PC-3 (cell line): ENCODE results near the gene TMEM156. TPM values are rescaled to one million over a fixed set of nuclear protein-coding genes. Genes with fewer than 3 reads are reported as not detected.
A peak's percentile ranks its signal among the peaks of the same experiment; 100 is the strongest.

ENCODE experiments used
- ATAC-seq: fragments of 200-7000 bp; cut with Tn5 transposase; 2 replicates; pipeline ENCODE4 v1.9.1; 2020; ENCODE audit warnings: mild to moderate bottlenecking, moderate library complexity
- Bru-seq: library from RNA; stranded (reverse); fragments of 400-500 nt; gene quantifications from one replicate; lab custom pipeline; 2021; lab: Mats Ljungman, UMichigan
- BruChase-seq, 2 experiments: library from RNA; stranded (reverse); fragments of 400-500 nt; gene quantifications; one replicate each; lab custom pipeline; 2021; lab: Mats Ljungman, UMichigan
- BruUV-seq: library from RNA; stranded (reverse); fragments of 400-500 nt; replicated peaks from 2 replicates; lab custom pipeline; 2021; lab: Mats Ljungman, UMichigan
- CTCF ChIA-PET: fragments of 300-600 bp; sonication (Branson Sonifier 250); formaldehyde crosslinking; loops from one replicate; lab custom pipeline; 2022; ENCODE audit warnings: antibody characterized with exemption; lab: Charles Lee
- POLR2A ChIA-PET: fragments of 300-600 bp; sonication (Branson Sonifier 250); formaldehyde crosslinking; loops from one replicate; lab custom pipeline; 2022; ENCODE audit warnings: antibody characterized with exemption; ENCODE audit not compliant: unreplicated experiment; lab: Charles Lee
- DNase-seq: peaks from one replicate; pipeline ENCODE4 v3.0.0-alpha.2; 2015
- H2AFZ ChIP-seq: fragments of 300-600 bp; sonication (generic); 2 replicates; pipeline ENCODE4 v1.6.0; 2016; ENCODE audit warnings: antibody characterized with exemption, low read length
- H3F3A ChIP-seq: fragments of 300-600 bp; sonication (generic); one replicate; pipeline ENCODE4 v1.6.0; 2017; ENCODE audit warnings: antibody characterized with exemption, low read length, control low read depth, mild to moderate bottlenecking; ENCODE audit not compliant: unreplicated experiment
- H3K27ac ChIP-seq: fragments of 300-600 bp; sonication (generic); 2 replicates; pipeline ENCODE4 v1.5.1; 2016; ENCODE audit warnings: mild to moderate bottlenecking, low read length
- H3K27me3 ChIP-seq: fragments of 300-600 bp; sonication (generic); 2 replicates; pipeline ENCODE4 v1.6.1; 2016; ENCODE audit warnings: low read length, mixed read lengths
- H3K36me3 ChIP-seq: fragments of 300-600 bp; sonication (generic); 2 replicates; pipeline ENCODE4 v1.6.1; 2016; ENCODE audit warnings: low read depth, mixed run types, low read length, mixed read lengths
- H3K4me1 ChIP-seq: fragments of 300-600 bp; sonication (generic); 2 replicates; pipeline ENCODE4 v1.5.1; 2016; ENCODE audit warnings: low read length; ENCODE audit not compliant: insufficient read depth
- H3K4me2 ChIP-seq: fragments of 300-600 bp; sonication (generic); 2 replicates; pipeline ENCODE4 v1.6.0; 2016; ENCODE audit warnings: low read length
- H3K4me3 ChIP-seq: fragments of 300-600 bp; sonication (generic); 2 replicates; pipeline ENCODE4 v1.5.1; 2016; ENCODE audit warnings: mild to moderate bottlenecking, low read length, mixed read lengths
- H3K79me2 ChIP-seq: fragments of 300-600 bp; sonication (generic); 2 replicates; pipeline ENCODE4 v1.6.1; 2017; ENCODE audit warnings: low read length, mixed read lengths
- H3K9ac ChIP-seq: fragments of 300-600 bp; sonication (generic); 2 replicates; pipeline ENCODE4 v1.6.0; 2016; ENCODE audit warnings: mild to moderate bottlenecking, low read length
- H3K9me2 ChIP-seq: fragments of 300-600 bp; sonication (generic); replicated peaks from 2 replicates; pipeline ENCODE4 v1.6.1; 2016; ENCODE audit warnings: mixed run types, low read length, mixed read lengths
- H3K9me3 ChIP-seq: fragments of 300-600 bp; sonication (generic); 2 replicates; pipeline ENCODE4 v1.6.1; 2016; ENCODE audit warnings: low read length, mixed read lengths
- H4K20me1 ChIP-seq: fragments of 300-600 bp; sonication (generic); 2 replicates; pipeline ENCODE4 v1.6.1; 2016; ENCODE audit warnings: low read length, mixed read lengths
- EZH2 ChIP-seq: fragments of 300-600 bp; sonication (generic); IDR thresholded peaks from one replicate; pipeline ENCODE4 v1.6.1; 2017; ENCODE audit warnings: antibody characterized with exemption, mild to moderate bottlenecking, low read length; ENCODE audit not compliant: unreplicated experiment
- EZH2phosphoT487 ChIP-seq: fragments of 300-600 bp; sonication (generic); IDR thresholded peaks from 2 replicates; pipeline ENCODE4 v1.6.1; 2018; ENCODE audit warnings: mild to moderate bottlenecking, antibody characterized with exemption, low read length, borderline replicate concordance
- intact Hi-C: fragments of 100-400 bp; cut with micrococcal nuclease; formaldehyde crosslinking; loops from 2 replicates; pipeline ENCODE4 v1.9.0; 2023
- long read RNA-seq: library from polyadenylated mRNA; unstranded; transcript quantifications from one replicate; pipeline ENCODE4 v2.0.0, GENCODE V29; 2021; ENCODE audit not compliant: unreplicated experiment
- total RNA-seq: library from RNA; depleted of rRNA; stranded (reverse); fragments of >200 nt; gene quantifications from 2 replicates; pipeline ENCODE4 v1.2.3, GENCODE V29; 2014; rRNA removed
- TF ChIP-seq, protein P1 (sequence below): fragments of 300-600 bp; sonication (generic); conservative IDR thresholded peaks from 2 replicates; pipeline ENCODE4 v1.5.1; 2017; ENCODE audit warnings: antibody characterized with exemption, low read depth, mild to moderate bottlenecking, low read length

The TMEM156 gene, protein sequence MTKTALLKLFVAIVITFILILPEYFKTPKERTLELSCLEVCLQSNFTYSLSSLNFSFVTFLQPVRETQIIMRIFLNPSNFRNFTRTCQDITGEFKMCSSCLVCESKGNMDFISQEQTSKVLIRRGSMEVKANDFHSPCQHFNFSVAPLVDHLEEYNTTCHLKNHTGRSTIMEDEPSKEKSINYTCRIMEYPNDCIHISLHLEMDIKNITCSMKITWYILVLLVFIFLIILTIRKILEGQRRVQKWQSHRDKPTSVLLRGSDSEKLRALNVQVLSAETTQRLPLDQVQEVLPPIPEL
- total RNA-seq (32.1 and 41.5 TPM in 2 replicates), Bru-seq, nascent RNA (percentile 96 among the genes with signal in this experiment), BruChase-seq, experiment 1, labeled RNA remaining after a 6-hour chase (percentile 90 among the genes with signal in this experiment), BruChase-seq, experiment 2, labeled RNA remaining after a 2-hour chase (percentile 96 among the genes with signal in this experiment)
- long read RNA-seq, transcript TMEM156-203 (7 exons, 1,935 nt): major isoform, 49 of 157 reads
- long read RNA-seq, partial matches to known transcripts: 15 of 157 reads
- long read RNA-seq, other reads (novel, unspliced or antisense): 93 of 157 reads

DNA sequence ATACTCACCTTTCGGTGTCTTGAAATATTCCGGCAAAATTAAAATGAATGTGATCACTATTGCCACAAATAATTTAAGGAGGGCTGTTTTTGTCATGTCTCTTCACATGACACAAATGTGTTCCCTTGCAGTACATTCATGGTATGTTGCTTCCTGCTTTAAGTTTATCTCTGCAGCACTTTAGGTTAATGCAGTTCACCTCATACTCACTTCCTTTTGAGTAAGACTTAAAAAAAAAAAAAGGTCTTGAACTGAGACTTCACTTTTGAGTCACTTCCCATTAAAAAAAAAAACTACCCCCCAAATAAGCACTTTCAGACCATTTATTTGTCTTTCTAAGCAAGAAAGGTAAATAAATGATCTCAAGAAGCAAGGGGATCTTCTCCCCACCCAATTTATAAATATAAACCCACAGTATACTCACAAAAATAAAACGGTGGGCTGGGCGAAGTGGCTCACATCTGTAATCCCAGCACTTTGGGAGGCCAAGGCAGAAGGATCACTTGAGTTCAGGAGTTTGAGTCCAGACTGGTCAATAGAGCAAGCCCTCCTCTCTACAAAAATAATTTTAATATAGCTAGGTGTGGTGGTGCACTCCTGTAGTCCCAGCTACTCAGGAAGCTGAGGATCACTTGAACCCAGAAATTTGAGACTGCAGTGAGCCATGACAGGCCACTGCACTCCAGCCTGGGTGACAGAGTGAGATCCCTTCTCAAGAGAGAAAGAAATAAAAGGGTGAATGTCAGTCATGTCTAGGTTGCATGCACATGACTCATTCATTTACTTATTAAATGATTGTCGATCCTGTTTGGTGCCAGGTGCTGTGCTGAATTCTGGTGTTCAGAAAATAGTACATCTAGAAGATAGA lies at the start of gene TMEM156:
TMEM156 (minus strand) TSS at position 192 of the 868 bp plus-strand sequence; CDS start at position 96, 96 bp downstream.
- Histone ChIP-seq H3K79me2 (peaks cover 56% of the 10 kb centered on the region), H3K4me1 (peaks cover 57% of the 10 kb centered on the region), H3K27me3 (no peaks in the 10 kb centered on the region), H3K9ac (peak within 1 kb of the TSS; percentile 98), H3K4me3 (peak within 1 kb of the TSS; percentile 89), H3K4me2 (peak within 1 kb of the TSS; percentile 84), H3K27ac (peak within 1 kb of the TSS; percentile 100), H3K9me3 (no peaks in the 10 kb centered on the region), H3K9me2 (no peaks in the 10 kb centered on the region), H4K20me1 (peaks cover 14% of the 10 kb centered on the region), H3K36me3 (peaks cover 8% of the 10 kb centered on the region; the same call in 1 of the 2 replicates), H2AFZ (no peak within 1 kb of the TSS), H3F3A (no peaks in the 10 kb centered on the region)
- DNase-seq (peak; percentile 83), ATAC-seq (peak; percentile 53)
- ChIA-PET POLR2A (interaction anchor here (1.8 kb wide), 1 partner anchor 12 kb away, joined by 15 read pairs; no protein-coding TSS in a partner anchor), CTCF (no interaction called here)
- TSS peak; percentile 64 for BruUV-seq
- intact Hi-C loops: loop anchor here (1.0 to 5.0 kb wide), 3 partner anchors 11 to 150 kb away; partner anchors contain the start of gene WDR19
- TF ChIP-seq, protein P1, sequence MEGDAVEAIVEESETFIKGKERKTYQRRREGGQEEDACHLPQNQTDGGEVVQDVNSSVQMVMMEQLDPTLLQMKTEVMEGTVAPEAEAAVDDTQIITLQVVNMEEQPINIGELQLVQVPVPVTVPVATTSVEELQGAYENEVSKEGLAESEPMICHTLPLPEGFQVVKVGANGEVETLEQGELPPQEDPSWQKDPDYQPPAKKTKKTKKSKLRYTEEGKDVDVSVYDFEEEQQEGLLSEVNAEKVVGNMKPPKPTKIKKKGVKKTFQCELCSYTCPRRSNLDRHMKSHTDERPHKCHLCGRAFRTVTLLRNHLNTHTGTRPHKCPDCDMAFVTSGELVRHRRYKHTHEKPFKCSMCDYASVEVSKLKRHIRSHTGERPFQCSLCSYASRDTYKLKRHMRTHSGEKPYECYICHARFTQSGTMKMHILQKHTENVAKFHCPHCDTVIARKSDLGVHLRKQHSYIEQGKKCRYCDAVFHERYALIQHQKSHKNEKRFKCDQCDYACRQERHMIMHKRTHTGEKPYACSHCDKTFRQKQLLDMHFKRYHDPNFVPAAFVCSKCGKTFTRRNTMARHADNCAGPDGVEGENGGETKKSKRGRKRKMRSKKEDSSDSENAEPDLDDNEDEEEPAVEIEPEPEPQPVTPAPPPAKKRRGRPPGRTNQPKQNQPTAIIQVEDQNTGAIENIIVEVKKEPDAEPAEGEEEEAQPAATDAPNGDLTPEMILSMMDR: no peak
- no peak for TF ChIP-seq EZH2phosphoT487
- no peak for TF ChIP-seq EZH2

DNA sequence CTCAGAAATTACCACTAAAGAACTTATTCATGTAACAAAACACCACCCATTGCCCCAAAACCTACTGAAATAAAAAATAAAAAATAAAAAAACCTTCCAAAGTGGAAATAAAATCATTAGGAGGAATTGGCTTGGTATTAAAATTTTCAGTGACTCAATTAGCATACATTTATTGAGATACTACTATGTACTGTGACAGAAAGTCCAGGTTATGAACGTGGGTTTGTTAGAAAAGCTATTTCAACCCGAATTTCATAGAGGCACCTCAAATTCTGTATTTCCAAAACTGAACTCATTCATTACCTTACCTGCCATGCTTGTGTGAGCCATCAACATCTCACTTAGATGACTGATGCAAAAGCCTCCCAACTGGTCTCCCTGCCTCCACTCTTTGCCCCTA lies 46.6 kb upstream of the TMEM156 start:
- CTCF ChIA-PET: no interaction called here
- Histone ChIP-seq H2AFZ (no peak overlapping the region), H3K36me3 (peaks cover 19% of the 10 kb centered on the region), H3K9me2 (no peaks in the 10 kb centered on the region), H3K9me3 (no peaks in the 10 kb centered on the region), H3K9ac (no peak overlapping the region), H3K79me2 (0 out of 2 replicates have a peak, but pooled peaks cover 14% of the 10 kb centered on the region), H3K4me1 (no peaks in the 10 kb centered on the region), H3K4me3 (no peak overlapping the region), H3K27me3 (no peaks in the 10 kb centered on the region), H3K27ac (no peak overlapping the region), H3K4me2 (no peak overlapping the region), H3F3A (no peaks in the 10 kb centered on the region), H4K20me1 (no peaks in the 10 kb centered on the region)
- no peak for ATAC-seq
- intact Hi-C loops: no loop called here
- POLR2A ChIA-PET: no interaction called here
- no peak for DNase-seq
- TF ChIP-seq EZH2phosphoT487: no peak
- TF ChIP-seq, protein P1: no peak
- no peak for TF ChIP-seq EZH2
- no TSS peak for BruUV-seq
